Fibroblast of lung (primary cell): ENCODE measurements around the gene NDUFAF8.

ENCODE experiments used
- EZH2 ChIP-seq: IDR thresholded peaks from 2 replicates; pipeline ENCODE4 v1.5.1; 2012; ENCODE audit warnings: low read length, control low read depth, mild to moderate bottlenecking; ENCODE audit errors: missing control alignments
- TF ChIP-seq, protein P1 (sequence below), 2 donors: IDR thresholded peaks in 1 of 2; conservative IDR thresholded peaks in 1 of 2; 1 replicate in 1 of 2; 2 replicates in 1 of 2; pipeline ENCODE4 v1.5.1; 2011 to 2012; ENCODE audit warnings: low read length in 2 of 2, control low read depth in 1 of 2, inconsistent platforms in 1 of 2, low read depth in 1 of 2, mild to moderate bottlenecking in 1 of 2

DNA sequence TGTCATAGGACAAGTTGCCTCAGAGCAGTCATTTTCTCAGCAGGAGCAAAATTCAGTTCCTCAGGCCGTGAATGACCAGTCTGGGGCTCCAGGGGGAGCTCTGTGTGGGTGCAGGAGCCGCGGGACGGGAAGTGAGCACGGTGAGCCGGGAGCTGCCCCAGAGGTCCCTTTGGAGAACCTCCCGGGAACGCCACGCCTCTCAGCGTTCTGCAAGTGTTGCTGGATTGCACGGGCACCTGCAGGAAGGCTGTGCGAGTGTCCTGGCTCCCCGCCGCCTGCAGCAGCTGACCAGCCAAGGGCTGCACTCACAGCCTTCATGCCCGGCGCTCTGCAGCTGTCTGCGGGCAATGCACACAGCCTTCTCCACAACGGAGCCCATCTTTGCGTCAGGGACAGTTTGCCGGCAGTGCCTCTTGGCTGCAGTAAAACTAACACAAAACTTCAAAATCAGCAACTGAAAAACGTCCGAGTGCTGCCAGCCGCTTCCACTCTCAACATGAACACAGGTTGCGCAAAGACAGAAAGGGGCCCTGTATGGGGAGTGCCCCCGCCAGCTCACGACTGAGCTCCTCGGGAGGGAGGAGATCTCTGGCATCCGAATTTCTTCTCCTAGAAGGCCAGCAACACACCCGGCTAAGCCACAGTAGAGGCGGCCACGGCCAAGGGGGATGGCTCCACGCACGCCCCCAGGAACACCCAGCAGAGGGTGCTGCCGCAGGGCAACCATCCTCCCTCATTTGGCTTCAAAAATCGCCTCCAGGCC, 16.0 kb downstream of the NDUFAF8 start:
- TF ChIP-seq, protein P1, sequence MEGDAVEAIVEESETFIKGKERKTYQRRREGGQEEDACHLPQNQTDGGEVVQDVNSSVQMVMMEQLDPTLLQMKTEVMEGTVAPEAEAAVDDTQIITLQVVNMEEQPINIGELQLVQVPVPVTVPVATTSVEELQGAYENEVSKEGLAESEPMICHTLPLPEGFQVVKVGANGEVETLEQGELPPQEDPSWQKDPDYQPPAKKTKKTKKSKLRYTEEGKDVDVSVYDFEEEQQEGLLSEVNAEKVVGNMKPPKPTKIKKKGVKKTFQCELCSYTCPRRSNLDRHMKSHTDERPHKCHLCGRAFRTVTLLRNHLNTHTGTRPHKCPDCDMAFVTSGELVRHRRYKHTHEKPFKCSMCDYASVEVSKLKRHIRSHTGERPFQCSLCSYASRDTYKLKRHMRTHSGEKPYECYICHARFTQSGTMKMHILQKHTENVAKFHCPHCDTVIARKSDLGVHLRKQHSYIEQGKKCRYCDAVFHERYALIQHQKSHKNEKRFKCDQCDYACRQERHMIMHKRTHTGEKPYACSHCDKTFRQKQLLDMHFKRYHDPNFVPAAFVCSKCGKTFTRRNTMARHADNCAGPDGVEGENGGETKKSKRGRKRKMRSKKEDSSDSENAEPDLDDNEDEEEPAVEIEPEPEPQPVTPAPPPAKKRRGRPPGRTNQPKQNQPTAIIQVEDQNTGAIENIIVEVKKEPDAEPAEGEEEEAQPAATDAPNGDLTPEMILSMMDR (conservative IDR thresholded peaks at IDR 0.05 in 1 of 2, IDR thresholded peaks at IDR 0.05 in 1 of 2; ENCODE audit: low read depth in 1 of 2, low read length in 2 of 2), result peak; percentile 56 to 81
- no peak for TF ChIP-seq EZH2
